HEK293 (cell line): ENCODE data around the gene DACT1.

Source experiments
- CTCF ChIP-seq: fragments of 450-650 bp; formaldehyde crosslinking; IDR thresholded peaks from 2 replicates; pipeline ENCODE4 v1.5.1; 2016; ENCODE audit warnings: missing biosample characterization, missing genetic modification characterization
- ZFP69B ChIP-seq: fragments of 450-650 bp; formaldehyde crosslinking; IDR thresholded peaks from 2 replicates; pipeline ENCODE4 v1.5.1; 2016; ENCODE audit warnings: missing biosample characterization, missing genetic modification characterization
- ZNF121 ChIP-seq: fragments of 450-650 bp; formaldehyde crosslinking; IDR thresholded peaks from 2 replicates; pipeline ENCODE4 v1.5.1; 2016; ENCODE audit warnings: missing biosample characterization, missing genetic modification characterization
- ZNF214 ChIP-seq: fragments of 450-650 bp; formaldehyde crosslinking; IDR thresholded peaks from 2 replicates; pipeline ENCODE4 v1.5.1; 2017; ENCODE audit warnings: missing biosample characterization, mild to moderate bottlenecking, missing genetic modification characterization, borderline replicate concordance
- ZNF398 ChIP-seq: fragments of 450-650 bp; formaldehyde crosslinking; IDR thresholded peaks from 2 replicates; pipeline ENCODE4 v1.5.1; 2017; ENCODE audit warnings: missing biosample characterization, missing genetic modification characterization
- ZNF473 ChIP-seq: fragments of 450-650 bp; formaldehyde crosslinking; IDR thresholded peaks from 2 replicates; pipeline ENCODE4 v1.5.1; 2017; ENCODE audit warnings: missing biosample characterization, missing genetic modification characterization
- ZNF501 ChIP-seq: fragments of 450-650 bp; formaldehyde crosslinking; IDR thresholded peaks from 2 replicates; pipeline ENCODE4 v1.5.1; 2016; ENCODE audit warnings: missing biosample characterization, missing genetic modification characterization
- ZNF785 ChIP-seq: fragments of 450-650 bp; formaldehyde crosslinking; IDR thresholded peaks from 2 replicates; pipeline ENCODE4 v1.5.1; 2016; ENCODE audit warnings: missing biosample characterization, missing genetic modification characterization

- TF ChIP-seq ZNF501 (tag by site-specific recombination) (no peak), ZNF473 (tag by site-specific recombination) (no peak), CTCF (no peak), ZNF214 (tag by site-specific recombination) (no peak), ZNF121 (tag by site-specific recombination) (no peak), ZFP69B (no peak), ZNF398 (tag by site-specific recombination) (no peak), ZNF785 (no peak)
Measured at GRCh38 chr14:58593977-58594376, 43.8 kb upstream of the DACT1 start.
